Measurements from ENCODE around the gene NDUFS5.

- TF ChIP-seq, protein P1, sequence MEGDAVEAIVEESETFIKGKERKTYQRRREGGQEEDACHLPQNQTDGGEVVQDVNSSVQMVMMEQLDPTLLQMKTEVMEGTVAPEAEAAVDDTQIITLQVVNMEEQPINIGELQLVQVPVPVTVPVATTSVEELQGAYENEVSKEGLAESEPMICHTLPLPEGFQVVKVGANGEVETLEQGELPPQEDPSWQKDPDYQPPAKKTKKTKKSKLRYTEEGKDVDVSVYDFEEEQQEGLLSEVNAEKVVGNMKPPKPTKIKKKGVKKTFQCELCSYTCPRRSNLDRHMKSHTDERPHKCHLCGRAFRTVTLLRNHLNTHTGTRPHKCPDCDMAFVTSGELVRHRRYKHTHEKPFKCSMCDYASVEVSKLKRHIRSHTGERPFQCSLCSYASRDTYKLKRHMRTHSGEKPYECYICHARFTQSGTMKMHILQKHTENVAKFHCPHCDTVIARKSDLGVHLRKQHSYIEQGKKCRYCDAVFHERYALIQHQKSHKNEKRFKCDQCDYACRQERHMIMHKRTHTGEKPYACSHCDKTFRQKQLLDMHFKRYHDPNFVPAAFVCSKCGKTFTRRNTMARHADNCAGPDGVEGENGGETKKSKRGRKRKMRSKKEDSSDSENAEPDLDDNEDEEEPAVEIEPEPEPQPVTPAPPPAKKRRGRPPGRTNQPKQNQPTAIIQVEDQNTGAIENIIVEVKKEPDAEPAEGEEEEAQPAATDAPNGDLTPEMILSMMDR (IDR thresholded peaks at IDR 0.05) = no peak
- TF ChIP-seq, protein P2, sequence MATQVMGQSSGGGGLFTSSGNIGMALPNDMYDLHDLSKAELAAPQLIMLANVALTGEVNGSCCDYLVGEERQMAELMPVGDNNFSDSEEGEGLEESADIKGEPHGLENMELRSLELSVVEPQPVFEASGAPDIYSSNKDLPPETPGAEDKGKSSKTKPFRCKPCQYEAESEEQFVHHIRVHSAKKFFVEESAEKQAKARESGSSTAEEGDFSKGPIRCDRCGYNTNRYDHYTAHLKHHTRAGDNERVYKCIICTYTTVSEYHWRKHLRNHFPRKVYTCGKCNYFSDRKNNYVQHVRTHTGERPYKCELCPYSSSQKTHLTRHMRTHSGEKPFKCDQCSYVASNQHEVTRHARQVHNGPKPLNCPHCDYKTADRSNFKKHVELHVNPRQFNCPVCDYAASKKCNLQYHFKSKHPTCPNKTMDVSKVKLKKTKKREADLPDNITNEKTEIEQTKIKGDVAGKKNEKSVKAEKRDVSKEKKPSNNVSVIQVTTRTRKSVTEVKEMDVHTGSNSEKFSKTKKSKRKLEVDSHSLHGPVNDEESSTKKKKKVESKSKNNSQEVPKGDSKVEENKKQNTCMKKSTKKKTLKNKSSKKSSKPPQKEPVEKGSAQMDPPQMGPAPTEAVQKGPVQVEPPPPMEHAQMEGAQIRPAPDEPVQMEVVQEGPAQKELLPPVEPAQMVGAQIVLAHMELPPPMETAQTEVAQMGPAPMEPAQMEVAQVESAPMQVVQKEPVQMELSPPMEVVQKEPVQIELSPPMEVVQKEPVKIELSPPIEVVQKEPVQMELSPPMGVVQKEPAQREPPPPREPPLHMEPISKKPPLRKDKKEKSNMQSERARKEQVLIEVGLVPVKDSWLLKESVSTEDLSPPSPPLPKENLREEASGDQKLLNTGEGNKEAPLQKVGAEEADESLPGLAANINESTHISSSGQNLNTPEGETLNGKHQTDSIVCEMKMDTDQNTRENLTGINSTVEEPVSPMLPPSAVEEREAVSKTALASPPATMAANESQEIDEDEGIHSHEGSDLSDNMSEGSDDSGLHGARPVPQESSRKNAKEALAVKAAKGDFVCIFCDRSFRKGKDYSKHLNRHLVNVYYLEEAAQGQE (IDR thresholded peaks at IDR 0.05; ENCODE audit: insufficient read depth in 1 of 2, low read depth in 2 of 2, low read length in 1 of 2) = no peak
- TF ChIP-seq POLR2AphosphoS5 (IDR thresholded peaks at IDR 0.05; ENCODE audit: low read depth, low read length) = no peak
These were observed 35.8 kb downstream of the NDUFS5 start for GRCh38 chr1:39061951-39062350.

Measured in Panc1 (cell line).